ENCODE data around the gene CHKA.
"Not testable (repeated sequence)": the region's sequence is repeated elsewhere in the genome, so short reads cannot be mapped to it uniquely, and the experiment has no call there.

Gene CHKA

DNA sequence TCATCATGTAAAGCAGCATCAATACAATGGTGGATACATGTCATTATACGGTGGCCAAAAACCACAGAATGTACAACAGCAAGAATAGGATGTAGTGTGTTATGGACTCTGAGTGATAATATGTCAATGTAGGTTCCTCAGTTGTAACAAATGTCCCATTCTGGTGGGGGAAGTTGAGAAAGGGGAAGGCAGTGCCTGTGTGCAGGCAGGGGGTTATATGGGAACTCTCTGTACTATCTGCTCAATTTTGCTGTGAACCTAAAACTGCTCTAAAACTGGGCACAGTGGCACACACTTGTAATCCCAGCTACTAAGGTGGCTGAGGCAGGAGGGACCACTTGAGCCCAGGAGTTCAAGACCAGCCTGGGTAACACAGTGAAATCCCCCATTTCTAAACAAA lies 5.9 kb downstream of the CHKA start:
- DNase-seq, result no peak

DNA sequence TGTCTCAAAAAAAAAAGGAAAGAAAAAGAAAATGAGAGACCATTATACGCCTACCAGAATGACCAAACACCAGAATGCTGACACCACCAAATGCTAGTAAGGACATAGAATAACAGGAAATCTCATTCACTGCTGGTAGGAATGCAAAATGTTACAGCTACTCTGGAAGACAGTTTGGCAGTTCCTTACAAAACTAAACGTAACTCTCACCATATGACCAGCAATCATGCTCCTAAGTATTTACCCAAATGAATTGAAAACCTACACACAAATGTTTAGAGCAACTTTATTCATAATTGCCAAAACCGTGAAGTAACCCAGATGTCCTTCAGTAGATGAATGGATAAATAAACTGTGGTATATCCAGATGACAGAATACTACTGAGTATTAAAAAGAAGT lies 7.2 kb downstream of the CHKA start:
- DNase-seq, result no peak

DNA sequence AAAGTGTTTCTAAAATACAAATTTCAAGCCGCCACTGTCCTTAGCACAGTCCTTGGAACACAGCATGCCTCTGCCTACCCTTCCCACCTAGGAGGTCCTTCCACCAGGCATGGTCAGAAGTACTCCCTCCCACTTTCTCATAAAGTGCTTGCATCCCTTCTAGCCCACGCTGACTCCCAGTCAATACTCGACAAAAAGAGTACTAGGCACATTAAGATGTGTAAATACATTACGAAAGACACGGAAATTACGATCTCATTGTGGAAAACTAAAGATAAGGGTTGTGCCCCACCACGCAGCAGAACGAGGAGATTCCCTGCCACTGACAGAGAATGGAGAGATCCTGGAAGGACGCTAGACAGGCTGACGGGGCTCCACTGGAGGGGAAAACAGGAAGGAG lies 13.5 kb downstream of the CHKA start:
- DNase-seq, result no peak

DNA sequence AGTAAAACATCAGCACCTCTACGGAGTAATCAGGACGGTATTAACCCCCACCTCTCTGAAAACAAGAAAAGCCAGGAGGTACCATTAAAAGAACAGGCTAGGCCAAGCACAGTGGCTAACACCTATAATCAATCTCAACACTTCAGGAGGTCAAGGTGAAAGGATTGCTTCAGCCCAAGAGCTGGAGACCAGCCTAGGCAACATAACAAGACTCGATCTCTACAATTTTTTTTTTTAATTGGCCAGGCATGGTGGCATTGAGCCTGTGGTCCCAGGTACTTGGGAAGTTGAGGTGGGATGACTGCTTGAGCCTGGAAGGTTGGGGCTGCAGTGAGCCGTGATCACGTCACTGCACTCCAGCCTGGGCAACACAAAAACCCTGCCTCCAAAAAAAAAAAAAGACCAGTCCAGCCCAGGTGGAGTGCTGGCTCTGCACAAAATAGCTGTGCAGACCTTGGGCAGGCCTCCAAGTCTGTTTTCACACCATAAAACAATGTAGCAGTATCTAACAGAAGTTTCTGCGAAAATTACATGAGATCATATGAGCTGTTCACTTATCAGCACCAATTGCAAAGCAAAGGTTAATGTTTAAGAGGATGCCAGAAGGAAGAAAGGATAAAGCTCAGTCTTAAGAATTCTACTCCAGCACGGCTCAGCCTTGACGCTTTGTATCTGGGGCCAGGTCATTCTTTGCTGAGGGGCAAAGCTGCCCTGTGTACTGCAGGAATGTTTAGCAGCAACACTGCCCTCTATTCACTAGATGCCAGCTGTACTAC lies 14.8 kb downstream of the CHKA start:
- no peak for DNase-seq

DNA sequence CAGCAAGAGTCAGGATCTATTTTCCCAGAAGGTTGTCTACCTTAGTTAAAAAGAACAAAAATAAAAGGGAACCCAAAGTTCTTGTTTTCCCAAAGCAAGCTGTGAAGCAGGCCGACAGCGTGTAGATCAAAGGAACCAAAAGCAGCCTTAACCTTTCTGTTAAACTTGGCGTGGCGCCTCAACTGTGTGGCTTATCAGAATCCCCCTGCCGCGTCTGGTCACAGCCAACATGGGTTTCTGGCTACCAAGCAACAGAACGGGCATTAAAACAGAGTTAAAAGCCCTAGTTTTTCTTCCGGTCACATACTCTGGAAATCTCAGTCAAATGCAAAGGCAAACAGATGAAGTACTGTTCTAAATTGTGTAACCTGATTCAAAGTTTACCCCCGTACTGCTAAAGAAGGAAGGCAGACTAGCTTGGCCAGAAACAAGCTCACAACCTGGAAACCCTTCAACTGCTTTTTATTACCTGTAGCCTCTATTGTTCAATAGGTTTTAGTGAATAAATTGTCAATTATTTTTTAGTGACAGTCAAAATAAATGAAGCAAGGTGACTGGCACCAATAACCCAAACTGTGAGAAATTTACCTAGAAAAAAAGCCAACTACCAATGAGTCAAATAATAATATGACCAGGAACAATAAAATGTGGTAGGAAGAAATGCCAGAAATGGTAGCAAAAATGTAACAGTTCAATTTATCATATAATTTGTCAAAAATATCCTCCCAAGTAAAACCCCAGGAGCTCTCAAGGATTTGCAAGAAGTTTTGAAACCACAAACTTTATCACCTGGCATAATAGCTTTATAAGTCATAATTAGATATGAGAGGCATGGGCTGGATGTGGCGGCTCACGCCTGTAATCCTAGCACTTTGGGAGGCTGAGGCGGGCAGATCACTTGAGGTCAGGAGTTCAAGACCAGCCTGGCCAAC lies 21.4 kb downstream of the CHKA start:
- no peak for DNase-seq

DNA sequence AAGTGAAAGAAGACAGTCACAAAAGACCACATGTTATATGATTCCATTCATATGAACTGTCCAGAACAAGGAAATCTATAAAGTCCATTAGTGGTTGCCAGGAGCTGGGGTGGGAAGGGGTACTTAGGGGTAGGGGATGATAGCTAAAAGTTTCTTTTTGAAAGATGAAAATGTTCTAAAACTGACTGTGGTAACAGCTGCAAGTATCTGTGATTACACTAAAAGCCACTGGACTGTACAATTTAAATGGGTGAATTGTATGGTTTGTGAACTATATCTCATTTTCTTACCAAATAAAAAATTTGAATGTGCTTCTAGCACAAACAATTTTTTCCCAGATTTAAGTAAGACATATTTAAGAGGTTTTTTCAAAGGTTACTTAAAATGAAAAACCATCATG lies 22.1 kb downstream of the CHKA start:
- no peak for DNase-seq

DNA sequence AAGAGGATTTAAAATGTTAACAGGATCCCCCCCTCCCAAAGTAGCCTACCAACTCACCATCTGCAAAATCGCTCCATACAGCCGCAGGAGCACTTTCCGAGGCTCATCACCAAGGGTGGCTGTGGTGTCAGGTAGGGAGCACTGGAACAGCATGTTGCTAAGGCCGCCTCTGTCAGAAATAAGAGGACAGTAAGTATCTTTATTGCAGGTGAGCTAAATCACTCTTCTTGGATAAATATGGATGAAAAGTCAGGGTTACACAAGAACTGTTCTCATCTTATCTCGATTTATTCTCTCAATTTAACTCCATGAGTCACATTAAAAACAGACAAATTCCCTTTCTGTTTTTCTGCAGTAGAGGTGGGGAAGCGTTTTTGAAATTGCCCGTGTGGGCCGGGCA lies 24.2 kb downstream of the CHKA start:
- DNase-seq, result no peak

DNA sequence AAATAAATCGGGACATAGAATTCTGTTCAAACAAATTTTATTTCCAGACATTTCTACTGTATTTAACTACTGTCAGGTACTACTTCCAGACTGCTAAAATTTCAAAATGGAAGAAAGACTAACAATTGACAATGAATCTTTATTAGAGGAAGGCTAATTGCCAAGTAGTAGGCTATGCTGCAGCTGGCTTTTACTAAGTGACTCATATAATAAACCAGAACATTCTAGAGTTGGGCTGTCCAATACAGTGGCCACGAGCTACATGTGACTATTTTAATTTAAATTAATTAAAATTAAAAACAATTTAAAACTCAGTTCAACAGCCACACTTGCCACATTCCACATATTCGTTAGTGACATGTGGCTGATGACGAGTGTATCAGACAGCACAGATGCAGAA lies 27.6 kb downstream of the CHKA start:
- DNase-seq, result no peak

DNA sequence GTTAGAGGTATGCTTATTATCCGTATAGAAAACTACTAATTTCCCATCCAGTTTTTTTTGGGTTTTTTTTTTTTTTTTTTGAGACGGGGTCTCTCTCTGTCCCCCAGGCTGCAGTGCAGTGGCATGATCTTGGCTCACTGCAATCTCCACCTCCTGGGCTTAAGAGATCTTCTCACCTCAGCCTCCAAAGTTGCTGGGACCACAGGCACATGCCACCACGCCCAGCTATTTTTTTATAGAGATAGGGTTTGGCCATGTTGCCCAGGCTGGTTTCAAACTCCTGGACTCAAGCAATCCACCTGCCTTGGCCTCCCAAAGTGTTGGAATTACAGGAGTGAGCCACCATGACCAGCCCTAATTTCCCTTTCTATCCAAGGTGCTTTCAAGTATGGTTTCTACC lies 28.2 kb downstream of the CHKA start:
- not testable (repeated sequence) for DNase-seq

DNA sequence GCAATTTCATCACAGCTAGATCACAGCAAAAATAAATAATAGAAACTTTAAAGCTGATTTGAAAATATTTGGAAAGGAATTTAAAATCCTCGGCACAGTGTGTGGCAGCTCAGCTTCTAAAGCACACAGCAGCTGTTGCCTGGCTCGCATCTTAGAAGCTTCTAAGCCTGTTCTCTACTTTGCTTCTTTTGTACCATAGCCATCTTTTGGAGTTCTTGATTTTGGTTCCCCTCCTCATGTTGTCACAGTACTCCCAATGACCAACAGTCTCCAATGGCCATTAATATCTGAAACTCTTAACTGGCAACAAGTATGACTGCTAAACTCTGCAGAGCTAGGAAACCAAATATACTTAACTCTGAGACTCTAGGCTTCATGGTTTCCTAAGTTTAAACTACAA lies 28.8 kb downstream of the CHKA start:
- DNase-seq, result no peak

DNA sequence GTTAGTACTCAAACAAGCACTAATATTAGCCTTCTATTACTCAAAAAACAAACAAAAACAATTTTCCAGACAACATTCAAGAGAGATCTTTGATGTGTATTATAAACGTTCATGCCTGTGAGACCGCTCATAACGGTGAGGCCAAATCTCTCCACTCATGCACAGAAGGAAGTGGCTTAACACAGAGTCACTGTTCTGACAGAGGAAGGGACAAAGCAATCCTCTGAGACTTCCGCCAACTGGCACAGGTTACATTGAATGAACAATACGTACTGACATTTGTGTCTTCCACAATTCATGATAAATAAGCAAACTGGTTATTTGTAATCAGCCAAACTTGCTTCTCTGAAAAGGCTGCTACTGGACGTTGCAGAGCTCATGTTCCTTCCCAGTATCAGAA lies 30.5 kb downstream of the CHKA start:
- DNase-seq, result peak; percentile 10

DNA sequence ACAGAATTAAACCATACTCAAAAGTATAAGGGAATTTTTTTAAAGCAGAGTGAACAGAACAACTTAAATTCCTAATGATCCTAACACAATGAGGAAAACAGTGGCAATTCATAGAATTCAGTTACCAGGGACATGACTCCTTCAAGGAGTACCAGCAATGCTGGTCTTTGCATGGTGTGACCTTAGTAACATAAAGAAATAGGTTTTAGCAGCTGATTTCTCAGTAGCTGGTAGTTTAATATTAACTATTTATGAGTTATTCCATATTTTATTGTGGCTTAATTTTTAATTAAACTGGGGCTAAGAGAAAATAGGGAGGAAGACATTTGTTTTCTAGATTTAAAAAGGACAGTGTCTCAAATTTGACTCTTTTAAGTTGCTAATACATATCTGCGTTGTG lies 30.9 kb downstream of the CHKA start:
- no peak for DNase-seq

DNA sequence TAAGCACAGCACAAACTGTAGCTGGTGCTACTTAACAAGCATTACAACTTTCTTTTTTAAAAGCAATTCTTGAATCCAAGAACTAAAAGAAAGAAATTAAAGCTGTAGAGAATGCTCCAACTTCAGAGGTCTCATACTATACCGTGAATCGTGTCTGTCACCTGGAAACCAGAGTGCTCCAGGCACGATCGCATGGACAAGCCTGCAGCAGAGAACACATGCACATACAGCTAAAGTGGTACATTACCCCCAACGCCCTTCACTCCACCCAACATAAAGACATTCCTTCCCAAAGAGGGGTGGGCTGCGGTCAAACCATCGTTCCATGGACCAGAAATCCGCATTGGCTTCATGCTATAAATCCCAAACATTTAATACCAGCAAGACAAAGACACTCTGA lies 31.5 kb downstream of the CHKA start:
- no peak for DNase-seq

DNA sequence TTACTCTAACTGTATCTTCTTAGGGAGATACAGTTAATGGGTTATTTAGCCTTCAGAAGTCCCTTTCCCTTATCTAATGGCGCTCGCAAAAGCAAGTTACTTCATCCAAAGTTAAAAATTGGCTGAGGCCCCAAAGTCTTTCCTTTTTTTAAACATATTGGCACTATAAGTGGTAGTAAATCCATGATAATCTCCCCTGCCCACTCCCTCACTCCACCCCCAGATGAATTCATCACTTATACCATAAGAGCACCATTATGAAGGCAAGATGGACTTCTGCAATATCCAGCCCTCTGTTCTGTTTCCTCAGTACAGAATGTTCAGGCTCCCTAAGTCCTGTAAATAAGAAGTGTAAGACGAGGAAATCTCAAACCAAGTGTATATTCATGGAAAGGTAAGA lies 37.7 kb downstream of the CHKA start:
- DNase-seq, result no peak

DNA sequence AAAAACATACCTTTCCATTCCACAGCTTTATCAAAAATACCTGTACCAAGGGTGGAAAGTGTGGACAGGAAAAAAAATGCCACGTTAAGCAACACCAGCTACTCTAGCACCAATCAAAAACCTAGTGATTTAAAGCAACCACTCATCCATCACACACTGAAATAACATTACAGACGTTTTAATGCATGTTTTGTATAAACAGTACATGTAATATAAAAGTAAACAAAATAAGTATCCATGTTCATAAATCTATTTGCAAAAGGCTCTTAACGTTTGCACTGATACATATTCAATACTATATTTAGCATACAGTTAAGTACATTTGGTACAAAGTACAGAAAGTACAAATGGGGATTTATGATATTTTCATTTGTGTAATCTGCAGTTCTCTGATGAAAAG lies 38.7 kb downstream of the CHKA start:
- no peak for DNase-seq

DNA sequence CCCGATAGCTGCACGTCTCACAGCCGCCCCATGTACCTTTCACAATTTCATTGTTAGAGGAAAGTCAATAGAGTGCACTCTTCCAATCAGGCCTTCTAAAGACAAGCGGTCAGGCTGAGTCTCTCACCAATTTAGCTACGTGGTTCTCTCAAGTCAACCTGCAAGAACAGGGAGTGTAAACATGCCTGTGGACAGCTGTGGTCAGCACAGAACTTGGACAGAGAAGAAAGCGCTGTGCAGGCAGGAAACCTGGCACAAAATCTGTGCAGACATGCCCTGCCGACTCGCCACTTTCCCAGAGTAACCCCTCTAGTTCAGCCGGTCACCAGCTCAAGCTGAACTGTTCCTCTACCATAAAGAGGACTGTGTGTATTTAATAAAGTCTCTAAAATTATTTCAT lies 39.5 kb downstream of the CHKA start:
- no peak for DNase-seq

DNA sequence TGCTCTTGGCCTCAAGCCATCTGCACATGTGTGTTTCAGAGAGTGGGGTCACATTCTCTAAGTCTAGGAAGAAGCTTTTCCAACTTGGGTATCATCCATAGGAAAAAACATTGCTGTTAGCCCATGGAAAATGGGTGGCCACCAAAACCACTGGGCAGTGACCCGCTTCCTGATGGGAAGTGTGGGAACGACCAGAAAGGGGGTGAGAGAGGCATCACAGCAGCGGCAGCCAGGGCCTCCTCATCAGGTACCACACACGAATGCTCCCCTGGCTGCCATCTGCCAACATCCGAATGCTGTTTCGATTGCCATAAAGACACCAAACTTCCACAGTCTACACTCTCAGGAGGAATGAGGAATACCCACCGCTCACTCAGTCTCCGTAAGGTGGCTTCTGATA lies 40.3 kb downstream of the CHKA start:
- no peak for DNase-seq

DNA sequence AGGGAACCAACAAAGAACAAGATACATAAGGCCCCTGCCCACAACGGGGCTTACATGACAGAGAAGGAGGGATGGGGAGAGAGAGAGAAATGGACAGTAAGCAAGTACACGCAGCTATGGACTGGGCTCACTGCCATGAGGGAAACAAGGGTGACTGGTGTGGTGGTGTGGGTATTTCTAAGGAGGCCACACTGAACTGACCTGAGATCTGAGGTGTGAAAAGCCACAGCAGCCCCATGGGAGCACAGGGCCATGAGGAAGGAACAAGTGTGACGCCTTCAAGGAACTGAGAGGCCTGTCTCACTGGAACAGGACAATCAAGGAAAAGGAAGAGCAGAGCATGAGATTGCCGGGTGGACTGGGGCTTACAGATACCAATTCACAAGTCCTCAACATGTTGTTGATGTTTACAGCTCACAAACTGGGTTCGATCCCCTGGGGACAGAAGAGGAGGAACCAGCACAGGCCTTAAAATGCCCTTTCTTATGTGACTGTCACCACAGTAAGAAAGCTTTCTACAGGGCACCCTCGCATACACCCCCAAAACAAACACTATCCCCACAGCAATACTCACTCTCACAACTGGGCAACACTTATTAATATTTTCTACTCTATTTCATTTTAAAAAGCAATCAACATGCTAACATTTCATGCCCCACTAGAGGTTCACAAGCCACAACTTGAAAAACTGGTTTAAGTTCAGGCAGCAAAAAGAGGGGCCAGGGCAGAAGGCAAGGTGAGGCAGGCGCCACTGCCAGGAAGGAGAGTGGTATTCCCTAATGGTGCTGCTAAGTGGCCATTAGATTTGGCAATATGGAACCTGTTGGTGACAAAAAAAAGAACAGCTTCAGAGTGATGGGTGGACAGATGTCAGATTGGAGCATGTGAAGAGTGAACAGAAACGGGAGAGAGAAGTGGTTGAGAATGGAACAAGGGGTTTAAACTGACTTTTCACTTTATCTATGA lies 43.3 kb downstream of the CHKA start:
- DNase-seq, result no peak

DNA sequence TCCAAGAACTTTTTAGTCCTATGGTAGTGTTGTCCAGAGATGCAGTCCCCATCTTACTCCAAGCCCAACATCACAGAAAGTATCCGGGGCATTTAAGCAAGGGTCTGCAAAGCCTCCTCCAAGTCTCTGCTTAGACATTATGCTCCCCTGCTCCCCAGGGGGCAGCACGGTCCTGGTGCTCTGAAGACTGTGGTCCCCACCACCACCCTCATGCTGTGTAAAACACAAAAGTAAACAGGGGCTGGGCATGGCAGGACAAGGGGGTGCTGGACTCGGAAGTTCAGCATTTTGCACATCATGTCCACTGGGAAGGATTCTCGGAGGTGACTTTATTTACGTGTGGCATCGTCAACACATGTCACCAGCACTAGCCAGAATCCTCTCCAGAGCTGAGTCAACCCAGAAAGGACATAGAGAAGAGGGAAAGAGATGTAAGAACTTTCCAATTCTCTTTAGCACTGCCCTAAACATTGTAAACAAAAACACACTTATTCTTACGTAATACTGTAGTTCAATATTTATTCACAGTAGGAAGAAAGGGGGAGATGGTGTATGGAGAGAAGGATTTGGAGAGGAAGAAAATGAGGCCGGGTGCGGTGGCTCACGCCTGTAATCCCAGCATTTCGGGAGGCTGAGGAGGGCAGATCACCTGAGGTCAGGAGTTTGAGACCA lies 44.7 kb downstream of the CHKA start:
- DNase-seq, result no peak

DNA sequence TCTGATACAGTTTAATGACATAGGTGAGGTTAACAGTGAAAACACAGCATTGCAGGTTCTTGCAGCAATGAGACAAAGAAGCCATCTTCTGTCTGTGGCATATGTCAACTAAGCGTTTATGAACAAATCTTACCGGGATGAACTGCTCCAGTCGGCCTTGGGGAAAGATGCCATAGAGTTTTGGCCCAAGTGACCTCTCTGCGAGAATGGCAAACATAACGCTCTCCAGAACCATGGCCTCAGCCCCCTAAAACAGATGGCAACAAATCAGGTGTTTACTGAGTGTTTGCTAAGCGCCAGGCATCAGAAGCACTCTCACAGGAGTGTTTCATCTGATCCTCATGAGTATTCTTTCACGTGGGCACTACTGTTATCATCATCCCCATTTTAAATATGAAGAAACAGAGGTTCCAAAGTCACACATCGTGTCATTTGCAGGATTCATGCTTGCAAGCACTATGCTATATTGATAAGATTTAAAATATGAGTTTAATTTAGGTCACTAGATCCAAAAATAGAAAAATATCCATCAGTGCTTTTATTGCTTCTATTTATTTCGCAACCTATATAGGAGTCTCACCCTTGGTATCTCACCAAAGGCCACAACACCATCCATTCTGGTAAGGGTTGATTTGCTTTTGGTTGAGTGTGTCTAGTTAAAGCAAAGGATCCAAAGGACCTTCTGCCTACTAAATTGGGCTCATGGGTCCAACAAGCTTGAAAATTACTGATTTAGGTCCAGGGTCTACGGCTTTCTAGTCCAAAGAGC lies 46.4 kb downstream of the CHKA start:
- DNase-seq, result no peak

DNA sequence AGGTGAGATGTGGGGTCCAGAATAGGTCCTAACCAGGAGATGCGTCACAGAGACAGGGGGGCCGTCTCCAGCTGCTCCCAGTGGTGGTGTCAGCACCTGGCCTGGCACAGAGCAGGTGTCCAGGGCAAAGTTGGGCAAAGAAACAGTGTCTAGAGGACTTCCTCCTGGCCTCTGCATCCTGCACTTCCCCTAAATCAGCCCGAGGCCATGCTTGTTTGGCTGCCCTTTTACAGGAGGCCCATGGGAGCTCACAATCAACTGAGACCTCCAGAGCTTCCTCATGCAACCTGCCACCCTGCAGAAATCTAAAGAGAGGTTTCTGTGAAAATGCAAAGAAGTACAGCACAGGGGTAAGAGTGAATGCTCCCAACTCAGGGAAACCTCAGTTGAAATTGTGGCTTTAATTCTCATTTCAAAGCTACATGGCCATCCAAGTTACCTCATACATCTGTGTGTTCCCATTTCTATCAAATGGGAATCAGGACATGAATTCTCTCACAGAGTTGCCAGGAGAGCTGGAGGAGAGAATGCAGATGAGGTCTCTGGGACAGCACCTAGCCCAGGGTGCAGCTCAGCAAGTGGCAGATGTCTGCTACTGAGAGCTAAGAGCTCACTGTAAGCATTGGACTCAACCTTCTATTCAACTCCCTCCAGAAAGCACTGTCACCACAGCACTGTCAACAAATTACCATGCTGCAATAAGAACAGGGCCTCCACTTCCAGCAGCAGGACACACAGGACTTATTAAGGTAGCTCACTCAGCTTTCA lies 49.7 kb downstream of the CHKA start:
- no peak for DNase-seq
